Measurements from ENCODE around the gene BMPER. TPM values are rescaled to one million over a fixed set of nuclear protein-coding genes. Genes with fewer than 3 reads are reported as not detected.

BMPER gene
- polyA plus RNA-seq, 1 of the 3 experiments (the other 2 are of a cell fraction) = 20.0 TPM

- H3K27me3 ChIP-seq (ENCODE audit: insufficient read depth) = no peaks in the 10 kb centered on the region
- no peak for DNase-seq
- ChIA-PET POLR2A (no interaction called here), CTCF (interaction anchor here (0.6 kb wide), 1 partner anchor 13 kb away, joined by 3 read pairs; no protein-coding TSS in a partner anchor)
- no peak overlapping the region for H3K4me3 ChIP-seq (ENCODE audit: low read depth in 2 of 2, low read length in 1 of 2)
- no peaks in the 10 kb centered on the region for H3K79me2 ChIP-seq (ENCODE audit: insufficient read depth)
- TF ChIP-seq YY1 (IDR thresholded peaks at IDR 0.05; ENCODE audit: low read depth) = no peak
- no peak for TF ChIP-seq ELF1 (IDR thresholded peaks at IDR 0.05)
- TF ChIP-seq, protein P1, sequence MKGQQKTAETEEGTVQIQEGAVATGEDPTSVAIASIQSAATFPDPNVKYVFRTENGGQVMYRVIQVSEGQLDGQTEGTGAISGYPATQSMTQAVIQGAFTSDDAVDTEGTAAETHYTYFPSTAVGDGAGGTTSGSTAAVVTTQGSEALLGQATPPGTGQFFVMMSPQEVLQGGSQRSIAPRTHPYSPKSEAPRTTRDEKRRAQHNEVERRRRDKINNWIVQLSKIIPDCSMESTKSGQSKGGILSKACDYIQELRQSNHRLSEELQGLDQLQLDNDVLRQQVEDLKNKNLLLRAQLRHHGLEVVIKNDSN (IDR thresholded peaks at IDR 0.05; ENCODE audit: borderline replicate concordance, low read depth) = no peak
- TF ChIP-seq MXI1 (IDR thresholded peaks at IDR 0.05; ENCODE audit: low read depth, low read length) = no peak
- TF ChIP-seq GATA2 (CRISPR knock-in tag; IDR thresholded peaks at IDR 0.05) = no peak
- TF ChIP-seq, protein P2, sequence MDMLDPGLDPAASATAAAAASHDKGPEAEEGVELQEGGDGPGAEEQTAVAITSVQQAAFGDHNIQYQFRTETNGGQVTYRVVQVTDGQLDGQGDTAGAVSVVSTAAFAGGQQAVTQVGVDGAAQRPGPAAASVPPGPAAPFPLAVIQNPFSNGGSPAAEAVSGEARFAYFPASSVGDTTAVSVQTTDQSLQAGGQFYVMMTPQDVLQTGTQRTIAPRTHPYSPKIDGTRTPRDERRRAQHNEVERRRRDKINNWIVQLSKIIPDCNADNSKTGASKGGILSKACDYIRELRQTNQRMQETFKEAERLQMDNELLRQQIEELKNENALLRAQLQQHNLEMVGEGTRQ (IDR thresholded peaks at IDR 0.05; ENCODE audit: borderline replicate concordance, low read depth, low read length) = no peak
- TF ChIP-seq ZBTB33 (IDR thresholded peaks at IDR 0.05; ENCODE audit: borderline replicate concordance, low read depth) = no peak
- no peak for TF ChIP-seq FOXJ3 (CRISPR knock-in tag; IDR thresholded peaks at IDR 0.05)
- no peak for TF ChIP-seq FOSL2 (IDR thresholded peaks at IDR 0.05; ENCODE audit: borderline replicate concordance, low read depth)
- no peak for TF ChIP-seq TAF1 (IDR thresholded peaks at IDR 0.05; ENCODE audit: borderline replicate concordance, low read depth, low read length)
- TF ChIP-seq SMC3 (IDR thresholded peaks at IDR 0.05; ENCODE audit: low read depth, low read length) = no peak
- no peak for TF ChIP-seq NRF1 (IDR thresholded peaks at IDR 0.05; ENCODE audit: low read depth, low read length)
- no peak for TF ChIP-seq JUND (IDR thresholded peaks at IDR 0.05)
- TF ChIP-seq POLR2AphosphoS5 (IDR thresholded peaks at IDR 0.05; ENCODE audit: low read depth, low read length) = no peak
- TF ChIP-seq TEAD4 (IDR thresholded peaks at IDR 0.05; ENCODE audit: borderline replicate concordance, insufficient read depth) = no peak
- TF ChIP-seq GABPA (IDR thresholded peaks at IDR 0.05; ENCODE audit: low read depth) = no peak
- H3F3A ChIP-seq (replicated peaks; ENCODE audit: insufficient read depth) = no peaks in the 10 kb centered on the region
- no peak overlapping the region for H2AFZ ChIP-seq (ENCODE audit: low read depth)
- H3K4me1 ChIP-seq (ENCODE audit: control insufficient read depth in 1 of 2, insufficient read depth in 2 of 2, low read depth in 1 of 2, low read length in 1 of 2) = no peaks in the 10 kb centered on the region; a peak in 1 of 4 replicates
- no peaks in the 10 kb centered on the region for H4K20me1 ChIP-seq (ENCODE audit: insufficient read depth)
- no peaks in the 10 kb centered on the region for H3K9me3 ChIP-seq
- no peak overlapping the region for H3K9ac ChIP-seq
- H3K27ac ChIP-seq (ENCODE audit: low read depth in 2 of 2, low read length in 1 of 2) = no peak overlapping the region
- H3K4me2 ChIP-seq = no peak overlapping the region
- H3K9me2 ChIP-seq = no peaks in the 10 kb centered on the region
- no peaks in the 10 kb centered on the region for H3K36me3 ChIP-seq (replicated peaks in 1 of 2; ENCODE audit: control insufficient read depth in 1 of 2, insufficient read depth in 2 of 2, low read length in 1 of 2)
Observed at GRCh38 chr7:33919449-33919848, 14.1 kb downstream of the BMPER start.
